ENCODE measurements around the gene DCLK3.

Gene DCLK3

GRCh38 chr3:36763850-36764703 lies at the start of gene DCLK3:
TSS of gene DCLK3 (minus strand) at chr3:36764553. CDS start at chr3:36764263, 290 bp downstream.
- peak; percentile 70 for DNase-seq

- no peak for DNase-seq
These were observed 49.0 kb upstream of the DCLK3 start for GRCh38 chr3:36813305-36813704.

GRCh38 chr3:36812240-36812639 lies 47.9 kb upstream of the DCLK3 start:
- DNase-seq: no peak

DNA sequence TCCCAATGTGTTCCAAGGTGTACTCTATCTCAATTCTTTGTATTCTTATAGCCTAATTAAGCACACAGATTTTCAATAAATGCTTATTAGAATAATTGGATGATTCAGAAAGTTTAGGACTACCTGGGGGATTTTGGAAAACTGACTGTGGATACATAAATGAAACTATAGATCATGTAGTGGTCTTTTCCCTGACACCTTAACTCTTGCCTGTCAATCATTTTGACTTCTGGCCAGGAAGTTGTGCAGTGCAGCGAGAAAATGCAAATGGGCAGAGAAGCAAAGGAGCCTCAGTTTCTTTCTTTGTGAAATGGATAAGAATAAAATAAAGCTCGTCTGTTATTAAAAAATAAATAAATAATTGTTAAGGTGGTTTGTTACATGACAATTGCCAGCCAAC lies 47.4 kb upstream of the DCLK3 start:
- no peak for DNase-seq

GRCh38 chr3:36804295-36805055 lies 40.1 kb upstream of the DCLK3 start:
- DNase-seq: peak; percentile 72

GRCh38 chr3:36803091-36803791 lies 38.9 kb upstream of the DCLK3 start:
- no peak for DNase-seq

DNA sequence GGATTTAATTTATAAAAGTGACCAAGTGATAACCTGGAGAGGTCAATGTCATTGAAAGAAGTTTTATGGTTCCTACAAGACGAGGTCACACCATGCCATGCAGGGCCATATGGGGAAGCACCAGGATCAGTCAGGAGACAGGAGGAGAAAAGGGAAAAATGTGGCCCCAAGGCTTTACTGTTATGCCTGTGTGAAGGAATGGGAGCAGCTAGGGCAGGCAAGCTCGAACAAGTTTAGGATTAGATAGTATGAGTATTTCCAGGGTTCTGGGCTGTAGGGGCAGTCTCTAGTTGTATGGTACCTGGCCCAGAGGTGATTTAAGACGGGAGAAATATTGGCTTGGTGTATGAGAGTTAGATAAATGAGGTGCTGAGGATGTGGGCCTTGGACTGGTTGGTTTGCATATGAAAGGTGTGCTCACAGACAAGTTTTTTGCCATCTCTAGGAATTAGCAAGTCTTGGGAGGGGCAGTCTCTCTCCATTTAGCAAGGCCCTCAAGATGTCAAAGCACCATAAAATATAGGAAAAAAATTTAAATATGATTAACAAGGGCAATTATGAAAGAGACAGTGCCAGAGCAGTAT lies 36.3 kb upstream of the DCLK3 start:
- no peak for DNase-seq

- DNase-seq: no peak
These were observed 32.5 kb upstream of the DCLK3 start for GRCh38 chr3:36796881-36797280.

- no peak for DNase-seq
These were observed 31.8 kb upstream of the DCLK3 start for GRCh38 chr3:36796161-36796560.

DNA sequence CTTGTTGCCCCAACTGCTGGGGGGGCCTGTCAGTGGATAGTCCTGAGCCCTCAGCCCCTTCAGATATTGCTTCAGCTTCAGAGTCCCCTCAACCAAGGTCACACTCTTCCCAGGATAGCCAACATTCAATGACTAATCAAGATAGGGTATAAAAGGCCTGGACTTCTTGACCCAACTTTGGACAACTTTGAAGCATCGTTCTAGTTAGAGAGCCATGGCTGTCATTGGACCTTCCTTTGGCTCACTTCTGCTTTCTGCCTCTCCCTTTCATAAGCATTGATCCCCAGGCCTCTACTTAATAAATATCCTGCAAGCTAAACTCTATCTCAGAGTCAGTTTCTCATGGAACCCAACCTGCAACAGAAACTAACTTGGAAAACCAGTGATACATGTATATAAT lies 31.3 kb upstream of the DCLK3 start:
- DNase-seq: no peak

- DNase-seq: peak; percentile 28
These were observed 28.0 kb upstream of the DCLK3 start for GRCh38 chr3:36792342-36792741.

DNA sequence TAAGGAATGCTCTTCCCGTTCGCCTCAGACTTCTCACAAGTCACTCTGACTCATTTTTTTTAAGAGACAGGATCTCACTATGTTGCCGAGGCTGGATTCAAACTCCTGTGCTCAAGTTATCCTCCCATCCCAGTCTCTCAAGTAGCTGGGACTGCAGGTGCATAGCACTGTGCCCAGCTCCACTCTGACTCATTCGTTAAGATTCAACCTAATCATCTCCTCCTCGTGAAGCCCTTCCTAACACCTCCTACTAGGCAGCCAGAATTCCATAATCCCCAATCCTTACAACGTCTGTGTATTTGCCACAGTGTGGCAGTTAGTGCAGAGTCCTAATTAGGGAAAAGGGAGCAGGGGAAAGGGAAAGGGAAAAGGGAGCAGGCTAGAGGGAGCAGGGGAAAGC lies 26.4 kb upstream of the DCLK3 start:
- no peak for DNase-seq

DNA sequence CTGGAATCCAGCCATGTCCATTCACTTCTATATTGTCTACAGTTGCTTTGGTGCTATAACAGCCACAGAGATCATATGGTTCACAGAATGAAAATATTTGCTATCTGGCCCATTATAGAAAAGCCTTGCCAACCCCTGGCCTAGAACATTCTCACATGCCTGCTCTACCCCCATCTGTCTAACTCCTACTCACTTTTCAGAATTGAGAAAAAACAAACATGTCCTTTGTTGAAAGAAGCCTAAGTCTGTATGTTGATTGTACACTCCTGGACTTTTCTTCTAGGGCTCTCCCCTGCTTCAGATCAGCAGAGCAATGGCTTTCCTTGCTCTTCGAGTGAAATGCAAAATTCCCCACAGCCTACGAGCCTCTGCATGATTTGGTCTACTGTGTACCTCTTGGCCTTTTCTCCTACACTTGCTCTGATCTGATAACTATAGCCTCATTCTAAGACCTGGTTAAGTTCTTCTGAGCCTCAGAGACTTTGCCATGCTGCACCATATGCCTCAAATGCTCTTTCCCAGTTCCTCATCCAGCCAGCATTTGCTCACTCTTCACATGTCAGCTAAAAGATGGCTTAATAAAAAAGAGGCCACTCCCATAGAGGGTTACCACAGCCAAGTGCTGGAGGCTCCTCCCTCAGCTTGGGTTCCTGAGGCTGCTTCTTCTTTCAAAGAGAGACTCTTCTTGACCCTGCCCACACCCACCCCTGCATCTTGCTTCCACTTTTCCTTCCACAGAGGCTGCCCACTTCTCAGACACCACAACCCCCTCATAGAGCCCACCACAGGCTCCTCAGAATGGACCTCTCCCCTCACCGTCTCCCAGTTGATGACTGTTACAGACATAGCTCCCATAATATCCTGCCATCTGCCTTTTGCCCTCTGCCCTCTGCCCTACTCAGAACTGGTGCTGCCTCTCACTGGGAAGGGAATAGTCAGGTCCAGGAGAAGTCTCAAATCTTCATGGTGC lies 22.9 kb upstream of the DCLK3 start:
- DNase-seq: no peak

GRCh38 chr3:36784138-36784635 lies 19.8 kb upstream of the DCLK3 start:
- no peak for DNase-seq

- no peak for DNase-seq
These were observed 13.3 kb upstream of the DCLK3 start for GRCh38 chr3:36777424-36778218.

DNA sequence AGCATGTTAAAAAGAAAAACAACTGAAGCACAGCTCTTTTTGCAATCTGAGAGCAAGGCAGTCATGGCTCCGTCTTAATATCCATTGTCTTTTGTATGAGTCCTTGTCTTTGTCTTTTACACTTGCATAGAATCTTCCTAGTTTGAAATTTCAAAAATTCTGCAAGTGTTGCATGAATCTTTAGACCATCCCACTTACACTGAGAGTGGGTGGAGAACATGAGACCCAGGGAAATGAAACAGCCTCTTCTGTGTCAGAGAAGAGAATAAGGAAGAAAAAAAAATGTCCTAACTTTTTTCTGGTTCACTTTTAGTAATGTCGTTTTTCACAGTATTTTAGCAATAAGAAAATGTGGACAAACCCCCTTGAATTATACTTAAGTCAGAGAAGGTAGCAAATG lies 12.1 kb upstream of the DCLK3 start:
- no peak for DNase-seq

- no peak for DNase-seq
These were observed 9.7 kb upstream of the DCLK3 start for GRCh38 chr3:36774052-36774451.

GRCh38 chr3:36771931-36772330 lies 7.6 kb upstream of the DCLK3 start:
- DNase-seq: no peak

- no peak for DNase-seq
These were observed 5.6 kb upstream of the DCLK3 start for GRCh38 chr3:36769926-36770325.

DNA sequence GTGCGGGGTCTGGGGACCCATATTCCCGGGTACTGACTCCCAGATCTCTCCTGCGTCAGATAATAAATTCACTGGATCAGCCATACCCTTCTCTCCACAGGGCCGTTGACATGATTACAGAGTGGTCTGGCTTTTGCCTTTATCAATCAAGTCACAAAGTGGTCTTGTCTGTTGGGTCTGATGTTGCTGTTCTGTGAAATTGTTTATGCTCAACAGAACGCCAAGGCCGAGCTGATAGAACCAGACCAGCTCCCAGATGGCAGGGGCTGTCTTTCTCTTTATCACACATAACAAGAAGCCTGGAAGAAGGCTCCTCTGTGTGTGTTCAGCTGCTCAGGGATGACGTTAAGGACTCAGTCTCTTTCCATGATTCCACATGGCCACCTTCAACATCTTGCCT lies 751 bp upstream of the DCLK3 start:
- peak; percentile 26 for DNase-seq

DNA sequence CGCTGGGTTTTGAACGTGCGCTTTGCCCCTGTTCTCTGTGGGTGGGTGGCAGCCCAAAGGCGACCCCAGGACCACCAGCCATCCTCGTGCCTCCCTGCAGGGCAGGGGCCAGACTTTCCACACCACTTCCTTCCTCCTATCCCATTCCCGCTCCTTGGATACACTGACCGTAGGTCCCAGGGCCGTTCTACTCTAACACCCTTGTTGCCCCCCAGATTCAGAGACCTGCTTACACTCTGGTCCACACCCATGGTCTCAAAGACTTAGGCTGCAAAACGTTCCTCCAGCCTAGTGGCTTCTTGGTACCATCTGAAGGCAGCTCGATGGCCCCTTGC lies 318 bp upstream of the DCLK3 start:
- no peak for DNase-seq

Measured in eye (tissue), 1 donor.